ENCODE results near the gene DVL1. TPM values are rescaled to one million over a fixed set of nuclear protein-coding genes. Genes with fewer than 3 reads are reported as not detected.

DVL1 gene
- total RNA-seq, 1 donor from 2014 or later, result 55.0 TPM

GRCh38 chr1:1321477-1321876 lies 27.7 kb downstream of the DVL1 start:
- Histone ChIP-seq H3K27ac (ENCODE audit: low read depth, low read length) (no peak overlapping the region), H3K27me3 (ENCODE audit: insufficient read depth, low read length) (no peaks in the 10 kb centered on the region), H3K36me3 (ENCODE audit: insufficient read depth, low read length) (peaks cover 2% of the 10 kb centered on the region), H3K9ac (ENCODE audit: low read length) (peak overlapping the region; percentile 31), H3K4me2 (ENCODE audit: low read length) (peak overlapping the region; percentile 35), H3K9me3 (ENCODE audit: insufficient read depth, low read depth, low read length) (no peaks in the 10 kb centered on the region), H3K79me2 (ENCODE audit: insufficient read depth, low read length) (peaks cover 82% of the 10 kb centered on the region), H4K20me1 (ENCODE audit: insufficient read depth, low read length) (peaks cover 71% of the 10 kb centered on the region), H3K4me3 (ENCODE audit: insufficient read depth, low read depth, low read length) (no peak overlapping the region), H2AFZ (ENCODE audit: low read depth, low read length) (no peak overlapping the region), H3K4me1 (ENCODE audit: insufficient read depth, low read length) (peaks cover 38% of the 10 kb centered on the region)
- Mint-ChIP-seq H3K27me3 (ENCODE audit: low read depth, unreplicated experiment) (no peaks in the 10 kb centered on the region), H3K9me3 (ENCODE audit: unreplicated experiment) (no peaks in the 10 kb centered on the region), H3K36me3 (ENCODE audit: low read depth, unreplicated experiment) (peaks cover 9% of the 10 kb centered on the region), H3K27ac (ENCODE audit: unreplicated experiment) (no peak overlapping the region), H3K4me1 (ENCODE audit: low read depth, unreplicated experiment) (peaks cover 26% of the 10 kb centered on the region), H3K4me3 (ENCODE audit: unreplicated experiment) (no peak overlapping the region)
- TF ChIP-seq CTCF (IDR thresholded peaks at IDR 0.05; ENCODE audit: insufficient read depth, low read depth, low read length), result no peak
- TF ChIP-seq EZH2 (IDR thresholded peaks at IDR 0.05; ENCODE audit: insufficient read depth, low read length), result no peak
- DNase-seq (ENCODE audit: low read depth), result no peak
- no peak for FAIRE-seq

GRCh38 chr1:1320666-1321448 lies 28.4 kb downstream of the DVL1 start:
- Mint-ChIP-seq H3K36me3 (ENCODE audit: low read depth, unreplicated experiment) (peaks cover 10% of the 10 kb centered on the region), H3K4me1 (ENCODE audit: low read depth, unreplicated experiment) (peaks cover 27% of the 10 kb centered on the region), H3K4me3 (ENCODE audit: unreplicated experiment) (no peak overlapping the region), H3K9me3 (ENCODE audit: unreplicated experiment) (no peaks in the 10 kb centered on the region), H3K27me3 (ENCODE audit: low read depth, unreplicated experiment) (no peaks in the 10 kb centered on the region), H3K27ac (ENCODE audit: unreplicated experiment) (no peak overlapping the region)
- Histone ChIP-seq H3K4me2 (ENCODE audit: low read length) (peak overlapping the region; percentile 35), H3K27me3 (ENCODE audit: insufficient read depth, low read length) (no peaks in the 10 kb centered on the region), H3K4me1 (ENCODE audit: insufficient read depth, low read length) (peaks cover 38% of the 10 kb centered on the region), H3K36me3 (ENCODE audit: insufficient read depth, low read length) (peaks cover 5% of the 10 kb centered on the region), H4K20me1 (ENCODE audit: insufficient read depth, low read length) (peaks cover 69% of the 10 kb centered on the region), H3K9me3 (ENCODE audit: insufficient read depth, low read depth, low read length) (no peaks in the 10 kb centered on the region), H3K79me2 (ENCODE audit: insufficient read depth, low read length) (peaks cover 82% of the 10 kb centered on the region), H3K4me3 (ENCODE audit: insufficient read depth, low read depth, low read length) (no peak overlapping the region), H3K9ac (ENCODE audit: low read length) (peak overlapping the region; percentile 31), H2AFZ (ENCODE audit: low read depth, low read length) (no peak overlapping the region), H3K27ac (ENCODE audit: low read depth, low read length) (peak overlapping the region; percentile 50)
- TF ChIP-seq CTCF (IDR thresholded peaks at IDR 0.05; ENCODE audit: insufficient read depth, low read depth, low read length), result no peak
- no peak for TF ChIP-seq EZH2 (IDR thresholded peaks at IDR 0.05; ENCODE audit: insufficient read depth, low read length)
- peak; percentile 55 for DNase-seq (ENCODE audit: low read depth)
- FAIRE-seq, result no peak

DNA sequence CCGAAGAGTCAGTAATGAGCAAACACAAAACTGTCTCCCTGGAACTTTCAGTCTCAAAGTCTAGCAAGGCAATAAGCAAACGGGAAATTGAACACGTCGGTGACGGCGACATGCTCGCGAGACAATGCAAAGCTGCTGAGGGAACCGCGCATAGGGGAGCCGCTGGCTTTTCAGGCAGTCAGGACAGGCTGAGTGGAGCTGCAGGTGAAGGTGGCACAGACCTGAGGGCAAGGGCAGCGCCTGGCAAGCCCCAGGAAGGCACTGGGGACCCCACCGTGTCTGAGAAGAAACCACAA lies 29.6 kb downstream of the DVL1 start:
- DNase-seq (ENCODE audit: low read depth) (no peak), FAIRE-seq (no peak)
- peaks cover 31% of the 10 kb centered on the region for H3K4me1 ChIP-seq (ENCODE audit: insufficient read depth, low read length)
- Mint-ChIP-seq H3K27me3 (ENCODE audit: low read depth, unreplicated experiment) (no peaks in the 10 kb centered on the region), H3K4me3 (ENCODE audit: unreplicated experiment) (no peak overlapping the region), H3K4me1 (ENCODE audit: low read depth, unreplicated experiment) (peaks cover 32% of the 10 kb centered on the region), H3K27ac (ENCODE audit: unreplicated experiment) (no peak overlapping the region), H3K36me3 (ENCODE audit: low read depth, unreplicated experiment) (peaks cover 12% of the 10 kb centered on the region), H3K9me3 (ENCODE audit: unreplicated experiment) (no peaks in the 10 kb centered on the region)
- H3K36me3 ChIP-seq (ENCODE audit: insufficient read depth, low read length), result peaks cover 7% of the 10 kb centered on the region
- no peak overlapping the region for H3K4me3 ChIP-seq (ENCODE audit: insufficient read depth, low read depth, low read length)
- H2AFZ ChIP-seq (ENCODE audit: low read depth, low read length), result no peak overlapping the region
- H3K9me3 ChIP-seq (ENCODE audit: insufficient read depth, low read depth, low read length), result no peaks in the 10 kb centered on the region
- peaks cover 71% of the 10 kb centered on the region for H4K20me1 ChIP-seq (ENCODE audit: insufficient read depth, low read length)
- TF ChIP-seq CTCF (IDR thresholded peaks at IDR 0.05; ENCODE audit: insufficient read depth, low read depth, low read length), result no peak
- TF ChIP-seq EZH2 (IDR thresholded peaks at IDR 0.05; ENCODE audit: insufficient read depth, low read length), result no peak
- H3K79me2 ChIP-seq (ENCODE audit: insufficient read depth, low read length), result peaks cover 79% of the 10 kb centered on the region
- H3K27me3 ChIP-seq (ENCODE audit: insufficient read depth, low read length), result no peaks in the 10 kb centered on the region
- no peak overlapping the region for H3K4me2 ChIP-seq (ENCODE audit: low read length)
- H3K9ac ChIP-seq (ENCODE audit: low read length), result no peak overlapping the region
- H3K27ac ChIP-seq (ENCODE audit: low read depth, low read length), result no peak overlapping the region
